ENCODE results near the gene IFI30.

Gene IFI30

DNA sequence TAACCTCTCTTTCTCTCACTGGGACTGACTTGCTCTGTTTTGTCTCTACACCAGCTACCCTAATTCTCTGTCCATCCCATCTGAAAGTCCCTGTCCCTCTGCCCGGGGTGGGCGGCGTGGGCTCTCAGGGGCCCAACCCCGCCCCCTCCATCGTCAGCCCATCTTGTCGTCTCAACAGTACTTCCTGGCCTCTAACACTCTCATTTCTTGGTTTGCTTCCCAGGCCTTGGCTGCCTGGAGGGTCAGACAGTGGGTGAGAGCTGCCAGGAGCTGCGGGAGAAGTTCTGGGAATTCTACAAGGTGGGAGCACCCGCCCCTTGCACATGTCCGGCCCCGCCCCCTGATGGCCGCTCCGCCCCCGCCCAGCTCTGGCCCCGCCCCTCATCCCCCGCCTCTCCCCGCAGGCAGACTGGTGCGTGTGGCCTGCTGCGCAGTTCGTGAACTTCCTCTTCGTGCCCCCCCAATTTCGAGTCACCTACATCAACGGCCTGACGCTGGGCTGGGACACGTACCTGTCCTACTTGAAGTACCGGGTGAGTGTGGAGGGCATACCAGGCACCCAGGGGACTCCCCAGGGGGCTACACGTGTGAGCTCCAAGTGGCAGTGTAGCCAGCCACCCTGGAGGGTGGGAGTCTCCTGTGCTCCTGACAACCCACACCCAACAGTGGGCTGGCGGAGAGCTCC lies 21.1 kb downstream of the IFI30 start:
- DNase-seq (ENCODE audit: insufficient read length, low spot score) (peak; percentile 21), FAIRE-seq (no peak)
- TF ChIP-seq, protein P1, sequence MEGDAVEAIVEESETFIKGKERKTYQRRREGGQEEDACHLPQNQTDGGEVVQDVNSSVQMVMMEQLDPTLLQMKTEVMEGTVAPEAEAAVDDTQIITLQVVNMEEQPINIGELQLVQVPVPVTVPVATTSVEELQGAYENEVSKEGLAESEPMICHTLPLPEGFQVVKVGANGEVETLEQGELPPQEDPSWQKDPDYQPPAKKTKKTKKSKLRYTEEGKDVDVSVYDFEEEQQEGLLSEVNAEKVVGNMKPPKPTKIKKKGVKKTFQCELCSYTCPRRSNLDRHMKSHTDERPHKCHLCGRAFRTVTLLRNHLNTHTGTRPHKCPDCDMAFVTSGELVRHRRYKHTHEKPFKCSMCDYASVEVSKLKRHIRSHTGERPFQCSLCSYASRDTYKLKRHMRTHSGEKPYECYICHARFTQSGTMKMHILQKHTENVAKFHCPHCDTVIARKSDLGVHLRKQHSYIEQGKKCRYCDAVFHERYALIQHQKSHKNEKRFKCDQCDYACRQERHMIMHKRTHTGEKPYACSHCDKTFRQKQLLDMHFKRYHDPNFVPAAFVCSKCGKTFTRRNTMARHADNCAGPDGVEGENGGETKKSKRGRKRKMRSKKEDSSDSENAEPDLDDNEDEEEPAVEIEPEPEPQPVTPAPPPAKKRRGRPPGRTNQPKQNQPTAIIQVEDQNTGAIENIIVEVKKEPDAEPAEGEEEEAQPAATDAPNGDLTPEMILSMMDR (IDR thresholded peaks at IDR 0.05; ENCODE audit: insufficient read depth, missing control alignments): no peak

- FAIRE-seq: no peak
- TF ChIP-seq, protein P1 (IDR thresholded peaks at IDR 0.05; ENCODE audit: insufficient read depth, missing control alignments): no peak
Observed at GRCh38 chr19:18196511-18196845, 22.9 kb downstream of the IFI30 start.

DNA sequence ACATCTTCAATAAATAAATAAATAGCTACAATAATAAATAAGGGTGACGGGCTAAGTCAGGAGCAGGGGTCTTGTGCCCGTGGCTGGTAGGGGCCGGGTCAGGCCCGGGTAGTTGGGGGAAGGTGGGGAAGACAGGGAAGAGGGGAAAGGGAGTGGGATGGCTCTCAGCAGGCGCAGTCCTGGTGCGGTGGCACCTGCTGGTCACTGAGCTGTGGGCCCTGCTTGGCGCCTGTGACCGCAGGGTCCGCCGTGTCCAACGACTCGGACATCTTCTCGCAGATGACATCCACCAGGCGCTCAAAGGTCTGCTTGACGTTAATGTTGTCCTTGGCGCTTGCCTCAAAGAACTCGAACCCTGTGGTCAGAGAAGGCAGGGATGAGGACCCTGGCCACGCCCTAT lies 23.7 kb downstream of the IFI30 start:
- DNase-seq (ENCODE audit: insufficient read length, low spot score): no peak
- FAIRE-seq: no peak
- TF ChIP-seq, protein P1 (IDR thresholded peaks at IDR 0.05; ENCODE audit: insufficient read depth, missing control alignments): no peak

More at GRCh38 chr19:18196511-18196845, 22.9 kb downstream of the IFI30 start:
- DNase-seq (ENCODE audit: insufficient read length, low spot score): no peak

GRCh38 chr19:18197941-18198340 lies 24.3 kb downstream of the IFI30 start:
- TF ChIP-seq, protein P1 (IDR thresholded peaks at IDR 0.05; ENCODE audit: insufficient read depth, missing control alignments): no peak
- FAIRE-seq: no peak
- DNase-seq (ENCODE audit: insufficient read length, low spot score): no peak

GRCh38 chr19:18198374-18198773 lies 24.8 kb downstream of the IFI30 start:
- DNase-seq (ENCODE audit: insufficient read length, low spot score): no peak
- TF ChIP-seq, protein P1 (IDR thresholded peaks at IDR 0.05; ENCODE audit: insufficient read depth, missing control alignments): no peak

DNA sequence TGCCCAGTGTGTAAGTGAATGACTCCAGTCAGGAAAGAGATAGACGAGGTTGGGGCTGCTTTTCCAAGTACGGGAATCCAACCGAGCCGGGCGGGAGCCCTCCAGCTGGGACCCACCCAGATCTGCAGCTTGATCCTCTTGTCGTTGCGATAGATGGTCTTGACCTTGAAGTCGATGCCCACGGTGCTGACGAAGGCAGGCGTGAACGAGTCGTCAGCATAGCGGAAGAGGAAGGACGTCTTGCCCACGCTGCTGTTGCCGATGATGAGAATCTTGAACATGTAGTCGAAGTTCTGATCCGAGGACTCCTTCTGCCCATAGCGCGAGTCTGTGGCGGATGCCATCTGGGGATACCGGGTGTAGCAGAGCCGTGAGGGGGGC lies 28.8 kb downstream of the IFI30 start:
- FAIRE-seq (no peak), DNase-seq (ENCODE audit: insufficient read length, low spot score) (no peak)
- TF ChIP-seq, protein P1 (IDR thresholded peaks at IDR 0.05; ENCODE audit: insufficient read depth, missing control alignments): no peak

More at GRCh38 chr19:18198374-18198773, 24.8 kb downstream of the IFI30 start:
- no peak for FAIRE-seq

GRCh38 chr19:18202778-18203407 lies 29.3 kb downstream of the IFI30 start:
- FAIRE-seq: no peak
- peak; percentile 21 for DNase-seq (ENCODE audit: insufficient read length, low spot score)

More at GRCh38 chr19:18202778-18203407, 29.3 kb downstream of the IFI30 start:
- TF ChIP-seq, protein P1 (IDR thresholded peaks at IDR 0.05; ENCODE audit: insufficient read depth, missing control alignments): peak; percentile 39

Data from D721Med (cell line).